GM18526 (cell line): Measurements from ENCODE around the gene TSPAN17.

ENCODE experiments used
- POLR2A ChIP-seq: IDR thresholded peaks from 3 replicates; pipeline ENCODE4 v1.6.1; 2011; ENCODE audit not compliant: insufficient read length; ENCODE audit errors: extremely low read depth

The TSPAN17 gene

GRCh38 chr5:176660860-176661641 lies 13.8 kb downstream of the TSPAN17 start:
- TF ChIP-seq POLR2A = no peak

GRCh38 chr5:176661676-176662075 lies 14.4 kb downstream of the TSPAN17 start:
- no peak for TF ChIP-seq POLR2A

- no peak for TF ChIP-seq POLR2A
Observed at GRCh38 chr5:176662371-176663333, 15.4 kb downstream of the TSPAN17 start.

GRCh38 chr5:176663566-176663965 lies 16.3 kb downstream of the TSPAN17 start:
- TF ChIP-seq POLR2A = no peak

GRCh38 chr5:176664479-176664878 lies 17.2 kb downstream of the TSPAN17 start:
- no peak for TF ChIP-seq POLR2A

GRCh38 chr5:176664886-176665285 lies 17.6 kb downstream of the TSPAN17 start:
- no peak for TF ChIP-seq POLR2A

GRCh38 chr5:176665517-176665916 lies 18.2 kb downstream of the TSPAN17 start:
- TF ChIP-seq POLR2A = no peak

- no peak for TF ChIP-seq POLR2A
Observed at GRCh38 chr5:176667637-176668036, 20.4 kb downstream of the TSPAN17 start.

- no peak for TF ChIP-seq POLR2A
Observed at GRCh38 chr5:176670449-176670848, 23.2 kb downstream of the TSPAN17 start.

GRCh38 chr5:176671399-176671798 lies 24.1 kb downstream of the TSPAN17 start:
- TF ChIP-seq POLR2A = no peak

- no peak for TF ChIP-seq POLR2A
Observed at GRCh38 chr5:176671890-176672747, 24.8 kb downstream of the TSPAN17 start.

- TF ChIP-seq POLR2A = no peak
Observed at GRCh38 chr5:176673651-176674583, 26.6 kb downstream of the TSPAN17 start.

- TF ChIP-seq POLR2A = no peak
Observed at GRCh38 chr5:176674799-176675198, 27.5 kb downstream of the TSPAN17 start.

GRCh38 chr5:176675676-176676360 lies 28.5 kb downstream of the TSPAN17 start:
- TF ChIP-seq POLR2A = no peak

- TF ChIP-seq POLR2A = no peak
Observed at GRCh38 chr5:176676361-176676824, 29.1 kb downstream of the TSPAN17 start.
